ENCODE measurements around the gene ZNF44.
"Not testable (repeated sequence)": the region's sequence is repeated elsewhere in the genome, so short reads cannot be mapped to it uniquely, and the experiment has no call there.

Gene ZNF44

DNA sequence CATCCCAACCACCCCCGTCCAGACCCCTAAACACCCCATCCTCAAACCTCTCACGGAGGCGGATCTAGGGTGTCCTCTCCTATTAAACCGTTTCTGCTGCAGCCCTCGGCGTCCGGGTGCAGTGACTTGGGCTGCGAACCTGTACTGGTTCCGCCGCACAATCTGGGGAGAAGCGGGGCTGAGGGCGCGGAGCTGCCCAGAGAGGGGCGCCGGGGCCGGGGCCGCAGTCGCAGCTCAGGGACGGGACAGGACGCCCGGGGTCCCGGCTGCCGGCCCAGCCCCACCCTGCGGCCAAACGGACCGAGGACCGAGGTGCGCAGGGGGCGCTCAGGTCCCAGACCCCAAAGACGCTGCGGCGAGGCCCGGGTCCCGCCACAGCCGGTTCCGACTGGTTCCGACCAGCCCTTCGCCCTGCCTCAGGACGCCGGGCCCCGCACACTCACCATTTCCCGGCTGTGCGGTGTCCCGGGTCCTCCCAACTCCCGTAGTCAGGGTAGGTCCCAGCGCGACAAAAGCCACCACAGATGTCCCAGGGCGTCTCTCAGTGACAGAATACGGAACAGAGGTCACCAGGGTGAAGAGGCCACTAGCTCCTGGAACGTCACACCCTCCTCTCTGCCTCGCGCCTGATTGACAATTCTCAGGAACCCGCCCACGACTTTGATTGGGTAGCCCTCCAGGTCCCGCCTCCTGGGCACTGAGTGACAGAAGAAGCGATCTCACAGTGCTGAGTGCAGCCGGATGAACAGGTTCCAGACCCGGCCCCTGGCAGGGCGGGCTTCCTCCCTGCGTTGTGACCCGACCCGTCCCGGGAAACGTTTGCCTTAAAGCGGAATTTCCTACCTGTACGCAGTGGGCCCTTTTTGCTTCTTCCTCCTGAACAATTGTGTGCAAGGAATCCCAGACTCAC is at the start of gene ZNF44:
Gene ZNF44, minus strand, starts transcription at position 635 of the 910 bp plus-strand sequence. Its CDS starts 189 bp downstream, at position 446.
- peak; percentile 98 for DNase-seq (ENCODE audit: low spot score)

DNA sequence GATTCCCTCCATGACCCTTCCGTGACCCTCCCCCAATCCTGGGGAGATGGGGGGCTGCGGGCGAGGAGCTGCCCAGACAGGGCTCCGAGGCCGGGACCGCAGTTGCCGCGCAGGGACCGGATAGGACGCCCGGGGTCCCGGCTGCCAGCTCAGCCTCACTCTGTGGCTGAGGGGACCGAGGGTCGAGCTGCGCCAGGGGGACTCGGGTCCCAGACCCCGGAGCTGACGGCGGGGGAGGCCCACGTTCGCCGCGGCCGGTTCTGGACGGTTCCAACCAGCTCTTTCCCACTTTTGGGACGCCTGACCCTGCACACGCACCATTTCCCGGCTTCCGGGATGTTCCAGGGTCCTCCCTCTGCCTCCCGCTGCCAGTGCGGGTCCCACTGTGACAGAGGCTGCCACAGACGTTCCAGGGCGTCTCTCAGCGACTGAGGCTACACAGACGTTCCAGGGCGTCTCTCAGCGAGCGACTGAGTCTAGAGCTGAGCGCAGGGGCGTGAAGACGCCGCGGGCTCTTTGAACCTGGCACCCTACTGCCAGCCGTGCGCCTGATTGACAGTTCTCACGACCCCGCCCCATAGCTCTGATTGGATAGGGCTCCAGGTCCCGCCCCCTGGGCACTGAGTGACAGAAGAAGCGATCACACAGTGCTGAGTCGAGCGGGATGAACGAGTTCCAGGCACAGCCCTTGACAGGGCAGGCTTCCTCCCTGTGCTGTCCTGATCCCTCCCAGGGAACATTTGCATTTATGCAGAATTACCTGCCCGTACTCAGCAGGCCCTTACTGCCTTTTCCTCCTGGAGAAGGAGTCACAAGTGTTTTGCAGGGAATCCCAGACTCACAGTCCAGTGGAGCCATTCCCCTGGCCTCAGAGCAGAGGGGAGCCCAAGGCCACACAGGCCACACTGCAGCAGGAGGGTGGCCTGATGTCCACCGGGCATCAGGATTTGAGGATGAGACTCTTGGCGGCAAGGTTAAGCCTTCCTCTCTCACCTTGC is 38.8 kb upstream of the ZNF44 start, which contains the start of gene ZNF563:
Gene ZNF563, minus strand, starts transcription at position 472 of the 998 bp plus-strand sequence. Its CDS starts 151 bp downstream, at position 321.
- peak; percentile 97 for DNase-seq (ENCODE audit: low spot score)

DNA sequence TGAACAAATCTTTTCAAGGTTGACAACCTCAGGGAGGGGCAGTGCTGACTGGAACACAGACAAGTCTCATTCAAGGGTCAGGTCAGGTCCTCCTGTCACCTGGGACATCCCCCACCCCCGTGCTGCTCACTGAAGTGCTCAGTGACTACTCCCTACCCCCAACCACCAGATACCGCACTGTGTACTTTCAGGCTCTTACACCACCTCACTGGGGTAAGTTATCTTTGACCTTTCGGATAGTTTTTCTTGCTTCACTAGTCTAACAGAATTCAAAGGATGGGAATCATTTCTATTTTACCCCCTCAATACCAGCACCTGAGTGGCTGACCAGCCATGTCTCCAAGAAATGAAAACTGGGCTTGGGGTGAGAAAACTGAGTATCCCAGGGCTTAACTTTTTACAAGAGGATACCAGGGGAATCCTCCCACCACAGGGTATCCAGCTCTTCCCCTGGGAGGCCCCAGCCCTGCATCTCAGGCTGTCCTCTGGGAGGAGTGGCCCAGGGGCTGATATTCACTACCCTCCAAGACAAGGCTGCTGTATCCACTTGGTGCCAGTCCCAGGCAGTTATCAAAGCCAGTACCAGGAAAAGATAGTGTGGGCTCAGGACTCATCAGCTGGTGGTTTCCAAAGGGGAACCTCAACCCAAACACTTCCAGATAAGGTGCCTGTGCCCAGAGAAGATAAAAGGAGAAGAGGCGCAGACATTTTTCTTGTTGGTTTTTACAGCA is 36.7 kb upstream of the ZNF44 start:
- DNase-seq (ENCODE audit: low spot score), result no peak

DNA sequence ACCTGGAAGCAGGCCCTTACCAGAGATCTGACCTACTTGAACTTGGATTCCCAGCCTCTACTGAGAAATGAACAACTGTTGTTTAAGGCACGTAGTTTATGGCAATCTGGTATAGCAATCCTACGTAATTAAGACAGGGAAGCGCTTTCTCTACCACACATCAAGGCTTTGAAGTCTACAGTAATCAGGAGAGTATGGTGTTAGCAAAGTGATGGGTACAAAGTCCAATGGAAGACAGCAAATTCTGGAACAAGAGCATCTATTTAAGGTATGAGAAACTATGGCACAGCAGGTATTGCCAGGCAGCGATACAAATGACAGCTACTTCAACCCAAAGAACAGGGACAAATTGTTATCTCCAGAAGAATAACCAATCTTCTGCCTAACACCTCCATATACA is 35.7 kb upstream of the ZNF44 start:
- no peak for DNase-seq (ENCODE audit: low spot score)

DNA sequence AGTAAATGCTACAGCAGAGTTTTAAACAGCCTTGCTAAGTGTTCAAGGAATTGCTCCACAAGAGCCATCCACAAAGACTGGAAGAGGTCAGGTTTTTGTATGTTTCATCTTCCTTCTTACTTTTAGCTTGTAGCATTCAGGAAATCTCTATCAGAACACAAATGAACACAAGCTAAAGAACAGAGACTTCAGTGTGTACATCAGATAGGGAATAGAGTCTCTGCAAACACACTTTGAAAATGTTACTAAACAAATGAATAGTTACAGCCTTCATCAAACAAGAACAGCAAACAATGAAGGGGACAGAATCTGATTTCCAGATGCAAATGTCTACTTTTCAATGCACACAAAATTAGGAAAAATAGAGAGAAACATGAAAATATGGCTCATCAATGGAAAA is 31.0 kb upstream of the ZNF44 start:
- DNase-seq (ENCODE audit: low spot score), result no peak

DNA sequence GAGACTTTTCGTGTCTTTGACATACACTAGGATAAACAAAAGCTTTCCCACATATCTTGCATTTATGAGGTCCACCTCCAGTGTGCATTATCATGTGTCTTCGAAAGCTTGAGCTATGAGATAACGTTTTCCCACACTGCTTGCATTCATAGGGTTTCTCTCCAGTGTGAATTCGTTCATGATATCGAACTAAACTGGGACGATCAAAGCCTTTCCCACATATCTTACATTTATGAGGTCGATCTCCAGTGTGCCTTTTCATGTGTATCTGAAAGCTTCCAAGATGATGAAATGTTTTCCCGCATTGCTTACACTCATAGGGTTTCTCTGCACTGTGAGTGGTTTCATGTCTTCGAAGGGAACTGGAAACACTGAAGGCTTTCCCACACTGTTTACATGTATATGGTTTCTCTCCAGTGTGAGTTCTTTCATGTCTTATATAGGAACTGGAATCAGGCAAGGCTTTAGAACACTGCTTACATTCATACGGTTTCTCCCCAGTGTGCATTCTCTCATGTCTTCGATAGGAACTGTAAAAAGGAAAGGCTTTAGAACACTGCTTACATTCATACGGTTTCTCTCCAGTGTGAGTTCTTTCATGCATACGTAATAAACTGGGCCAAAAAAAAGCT is 24.2 kb upstream of the ZNF44 start:
- DNase-seq (ENCODE audit: low spot score), result no peak

DNA sequence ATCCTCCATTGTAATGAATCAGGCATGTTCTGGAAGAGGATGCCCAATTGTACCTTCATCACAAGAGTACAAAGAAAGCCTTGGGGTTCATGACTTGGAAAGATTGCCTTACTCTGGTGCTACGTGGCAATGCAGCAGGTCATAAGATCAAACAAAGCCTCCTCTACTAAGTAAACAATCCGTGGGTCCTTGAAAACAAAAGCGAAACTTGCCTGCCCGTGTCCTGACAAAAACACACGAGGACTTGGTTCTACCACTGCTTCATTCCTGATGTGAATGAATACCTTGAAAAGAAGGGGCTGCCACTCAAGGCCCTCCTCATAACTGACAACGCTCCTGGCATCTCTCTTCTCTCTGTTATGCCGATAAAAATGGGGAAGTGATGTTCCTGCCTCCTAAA is 19.9 kb upstream of the ZNF44 start:
- no peak for DNase-seq (ENCODE audit: low spot score)

DNA sequence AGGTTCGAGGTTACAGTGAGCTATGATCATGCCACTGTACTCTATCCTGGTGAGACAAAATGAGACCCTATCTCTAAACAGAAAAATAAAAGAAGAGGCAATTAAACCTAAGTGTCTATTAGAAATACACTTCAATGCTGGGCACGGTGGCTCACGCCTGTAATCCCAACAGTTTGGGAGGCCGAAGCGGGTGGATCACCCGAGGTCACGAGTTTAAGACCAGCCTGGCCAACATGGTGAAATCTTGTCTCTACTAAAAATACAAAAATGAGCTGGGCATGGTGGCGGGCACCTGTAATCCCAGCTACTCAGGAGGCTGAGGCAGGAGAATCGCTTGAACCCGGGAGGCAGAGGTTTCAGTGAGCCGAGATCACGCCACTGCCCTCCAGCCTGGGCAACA is 14.2 kb upstream of the ZNF44 start:
- DNase-seq (ENCODE audit: low spot score), result not testable (repeated sequence)

DNA sequence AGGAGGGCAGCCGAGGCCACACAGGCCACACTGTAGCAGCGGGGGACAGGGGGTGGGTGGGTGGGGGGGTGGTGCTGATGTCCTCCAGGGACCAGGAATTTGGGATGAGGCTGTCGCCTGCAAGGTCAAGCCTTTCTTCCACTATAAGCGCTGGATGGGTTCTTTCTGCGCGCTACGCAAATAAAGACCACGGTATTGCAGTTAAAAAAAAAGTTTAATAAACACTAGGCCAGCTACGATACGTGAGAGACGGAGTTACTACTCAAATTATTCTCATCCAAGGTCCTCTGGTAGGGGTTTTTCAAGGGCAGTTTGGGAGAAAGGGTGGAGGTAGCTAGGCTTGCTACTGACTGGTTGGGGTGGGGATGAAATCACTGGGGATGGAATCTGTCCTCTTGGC is 508 bp upstream of the ZNF44 start:
- peak; percentile 3 for DNase-seq (ENCODE audit: low spot score)

DNA sequence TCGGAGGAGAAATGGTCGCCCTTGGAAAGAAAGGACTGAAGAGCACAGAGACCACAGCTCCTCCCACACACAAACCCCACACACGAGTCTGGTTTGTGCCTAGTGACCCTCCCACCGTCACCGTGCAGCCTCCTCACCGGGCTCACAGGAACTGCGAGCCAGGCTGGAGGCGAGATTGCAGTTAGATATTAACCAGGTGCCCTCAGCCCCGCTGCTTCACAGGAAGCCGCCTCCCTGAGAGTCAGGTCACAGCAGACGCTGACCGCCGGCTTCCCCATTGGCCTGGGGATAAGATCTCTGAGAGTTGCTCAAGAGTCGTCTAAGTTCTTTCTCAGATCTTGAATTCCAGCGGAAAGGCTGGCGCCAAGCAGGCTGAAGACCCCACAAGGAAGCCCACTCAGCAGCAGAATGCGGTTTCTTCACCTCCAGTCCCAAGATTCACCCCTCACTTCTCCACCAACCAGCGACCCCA is 870 bp downstream of the ZNF44 start:
- peak; percentile 76 for DNase-seq (ENCODE audit: low spot score)

DNA sequence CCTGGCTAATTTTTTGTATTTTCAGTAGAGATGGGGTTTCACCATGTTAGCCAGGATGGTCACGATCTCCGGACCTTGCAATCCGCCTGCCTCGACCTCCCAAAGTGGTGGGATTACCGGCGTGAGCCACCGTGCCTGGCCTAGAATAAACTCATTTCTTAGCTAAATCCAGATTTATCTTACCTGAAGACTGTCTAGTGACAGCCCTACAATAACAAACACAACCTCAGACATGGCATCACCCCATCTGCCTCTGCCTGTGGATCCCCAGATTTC is 5.0 kb downstream of the ZNF44 start:
- no peak for DNase-seq (ENCODE audit: low spot score)

DNA sequence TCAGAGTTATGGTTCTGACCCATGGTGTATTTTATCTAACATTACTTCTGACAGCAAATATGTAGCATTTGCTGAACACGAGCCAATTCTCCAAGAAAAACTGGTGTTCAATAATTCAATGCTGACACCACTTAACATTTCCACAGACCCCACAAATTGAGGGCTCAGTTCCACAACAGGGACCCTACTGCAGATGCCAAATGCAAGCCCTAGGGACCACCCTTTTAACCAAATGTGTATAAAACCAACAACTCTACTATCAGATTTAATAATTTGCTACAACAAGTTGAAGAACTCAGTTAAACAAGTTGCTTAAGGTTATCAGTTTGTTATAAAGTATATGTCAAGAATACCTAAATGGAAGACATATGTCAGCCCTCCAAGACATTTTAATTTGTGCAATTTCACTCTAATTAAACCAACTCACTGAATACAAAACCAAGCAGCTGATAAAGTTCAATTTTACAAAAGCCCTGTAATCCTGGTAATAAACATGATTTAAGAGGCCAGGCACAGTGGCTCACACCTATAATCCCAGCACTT is 6.7 kb downstream of the ZNF44 start:
- DNase-seq (ENCODE audit: low spot score), result no peak

DNA sequence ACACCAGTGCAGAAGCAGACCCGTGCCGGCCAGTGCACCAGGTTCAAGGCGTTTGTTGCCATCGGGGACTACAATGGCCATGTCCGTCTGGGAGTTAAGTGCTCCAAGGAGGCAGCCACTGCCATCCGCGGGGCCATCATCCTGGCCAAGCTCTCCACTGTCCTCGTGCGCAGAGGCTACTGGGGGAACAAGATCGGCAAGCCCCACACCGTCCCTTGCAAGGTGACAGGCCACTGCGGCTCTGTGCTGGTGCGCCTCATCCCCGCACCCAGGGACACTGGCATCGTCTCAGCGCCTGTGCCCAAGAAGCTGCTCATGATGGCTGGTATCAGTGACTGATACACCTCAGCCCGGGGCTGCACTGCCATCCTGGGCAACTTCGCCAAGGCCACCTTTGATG is 10.1 kb downstream of the ZNF44 start:
- no peak for DNase-seq (ENCODE audit: low spot score)

DNA sequence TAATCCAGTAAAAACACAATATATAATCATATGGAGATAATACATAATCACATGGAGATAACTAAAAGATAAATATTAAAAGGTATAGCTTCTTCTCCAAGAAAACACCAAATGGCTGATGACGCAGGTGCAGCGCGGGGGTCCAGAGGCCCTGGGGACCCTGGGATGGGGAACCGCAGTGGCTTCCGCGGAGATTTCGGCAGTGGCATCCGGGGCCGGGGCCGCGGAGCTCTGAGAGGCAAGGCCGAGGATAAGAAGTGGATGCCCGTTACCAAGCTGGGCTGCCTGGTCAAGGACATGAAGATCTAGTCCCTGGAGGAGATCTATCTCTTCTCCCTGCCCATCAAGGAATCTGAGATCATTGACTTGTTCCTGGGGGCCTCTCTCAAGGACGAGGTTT is 10.5 kb downstream of the ZNF44 start:
- no peak for DNase-seq (ENCODE audit: low spot score)

DNA sequence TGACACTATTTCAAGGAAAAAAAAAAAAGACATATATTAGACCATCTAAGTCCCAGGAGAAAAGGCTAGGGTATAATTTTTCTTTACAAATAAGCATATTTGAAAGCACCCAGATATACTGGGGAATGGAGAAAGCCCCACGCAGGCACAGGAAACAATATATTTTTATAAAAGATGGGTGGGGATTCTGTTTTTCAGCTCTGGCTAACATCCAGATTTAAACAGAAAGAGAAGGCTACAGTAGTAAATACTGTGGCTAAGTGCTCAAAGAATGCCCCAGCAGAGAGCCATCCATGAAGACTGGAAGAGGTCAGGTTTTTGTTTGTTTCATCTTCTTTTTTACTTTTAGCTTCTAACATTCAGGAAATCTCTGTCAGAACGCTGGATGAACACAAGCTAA is 16.0 kb downstream of the ZNF44 start:
- no peak for DNase-seq (ENCODE audit: low spot score)

DNA sequence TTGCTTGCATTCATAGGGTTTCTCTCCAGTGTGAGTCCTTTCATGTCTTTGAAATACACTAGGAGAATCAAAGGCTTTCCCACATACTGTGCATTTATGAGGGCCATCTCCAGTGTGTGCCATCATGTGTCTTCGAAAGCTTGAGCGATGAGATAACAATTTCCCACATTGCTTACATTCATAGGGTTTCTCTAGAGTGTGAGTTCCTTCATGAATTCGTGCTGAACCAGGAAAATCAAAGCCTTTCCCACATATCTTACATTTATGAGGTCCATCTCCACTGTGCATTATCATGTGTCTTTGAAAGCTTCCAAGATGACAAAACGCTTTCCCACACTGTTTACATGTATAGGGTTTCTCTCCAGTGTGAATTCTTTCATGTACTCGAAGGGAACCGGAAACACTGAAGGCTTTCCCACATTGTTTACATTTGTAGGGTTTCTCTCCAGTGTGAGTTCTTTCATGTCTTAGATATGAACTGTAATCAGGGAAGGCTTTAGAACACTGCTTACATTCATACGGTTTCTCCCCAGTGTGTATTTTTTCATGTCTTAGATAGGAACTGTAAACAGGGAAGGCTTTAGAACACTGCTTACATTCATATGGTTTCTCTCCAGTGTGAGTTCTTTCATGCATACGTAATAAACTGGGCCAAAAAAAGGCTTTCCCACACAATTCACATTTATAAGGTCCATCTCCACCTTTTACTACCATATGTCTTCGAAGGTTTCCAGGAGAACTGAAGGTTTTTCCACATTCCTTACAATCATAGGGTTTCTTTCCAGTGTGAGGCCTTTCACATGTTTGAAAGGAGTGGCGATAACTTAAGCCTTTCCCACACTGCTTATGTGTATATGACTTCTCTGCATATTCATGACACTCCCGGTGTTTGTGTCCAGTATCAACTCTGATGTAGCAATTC is 21.4 kb downstream of the ZNF44 start:
- no peak for DNase-seq (ENCODE audit: low spot score)

DNA sequence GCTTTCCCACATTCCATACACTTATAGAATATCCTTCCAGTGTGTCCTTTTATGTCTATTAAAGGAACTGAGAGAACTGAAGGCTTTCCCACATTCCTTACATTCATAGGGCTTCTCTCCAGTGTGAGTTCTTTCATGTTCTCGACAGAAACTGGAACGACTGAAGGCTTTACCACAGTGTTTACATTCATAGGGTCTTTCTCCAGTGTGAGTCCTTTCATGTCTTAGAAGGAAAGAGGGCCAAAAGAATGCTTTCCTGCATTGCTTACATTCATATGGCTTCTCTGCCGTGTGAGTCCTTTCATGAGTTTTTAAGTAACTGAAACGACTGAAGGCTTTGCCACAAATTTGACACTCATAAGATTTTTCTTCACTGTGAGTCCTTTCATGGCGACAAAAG is 22.3 kb downstream of the ZNF44 start:
- no peak for DNase-seq (ENCODE audit: low spot score)

DNA sequence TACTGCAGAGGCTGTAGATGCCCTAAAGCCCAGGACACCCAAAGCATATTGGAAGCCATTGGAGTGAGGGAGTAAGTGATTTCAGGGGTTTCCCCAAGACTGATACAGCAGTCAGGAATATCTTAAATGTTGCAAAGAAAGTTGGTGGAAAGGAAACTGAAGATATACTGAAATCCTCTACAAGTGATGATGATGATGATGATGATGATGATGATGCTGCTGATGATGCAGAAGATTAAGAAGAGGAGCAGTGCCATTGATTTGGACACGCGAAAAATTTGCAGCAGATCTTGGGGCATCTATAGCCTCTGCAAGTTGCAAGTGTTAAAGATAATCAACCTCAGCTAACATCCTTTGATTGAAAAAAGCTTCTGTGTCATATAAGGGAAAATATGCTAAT is 23.8 kb downstream of the ZNF44 start:
- no peak for DNase-seq (ENCODE audit: low spot score)

DNA sequence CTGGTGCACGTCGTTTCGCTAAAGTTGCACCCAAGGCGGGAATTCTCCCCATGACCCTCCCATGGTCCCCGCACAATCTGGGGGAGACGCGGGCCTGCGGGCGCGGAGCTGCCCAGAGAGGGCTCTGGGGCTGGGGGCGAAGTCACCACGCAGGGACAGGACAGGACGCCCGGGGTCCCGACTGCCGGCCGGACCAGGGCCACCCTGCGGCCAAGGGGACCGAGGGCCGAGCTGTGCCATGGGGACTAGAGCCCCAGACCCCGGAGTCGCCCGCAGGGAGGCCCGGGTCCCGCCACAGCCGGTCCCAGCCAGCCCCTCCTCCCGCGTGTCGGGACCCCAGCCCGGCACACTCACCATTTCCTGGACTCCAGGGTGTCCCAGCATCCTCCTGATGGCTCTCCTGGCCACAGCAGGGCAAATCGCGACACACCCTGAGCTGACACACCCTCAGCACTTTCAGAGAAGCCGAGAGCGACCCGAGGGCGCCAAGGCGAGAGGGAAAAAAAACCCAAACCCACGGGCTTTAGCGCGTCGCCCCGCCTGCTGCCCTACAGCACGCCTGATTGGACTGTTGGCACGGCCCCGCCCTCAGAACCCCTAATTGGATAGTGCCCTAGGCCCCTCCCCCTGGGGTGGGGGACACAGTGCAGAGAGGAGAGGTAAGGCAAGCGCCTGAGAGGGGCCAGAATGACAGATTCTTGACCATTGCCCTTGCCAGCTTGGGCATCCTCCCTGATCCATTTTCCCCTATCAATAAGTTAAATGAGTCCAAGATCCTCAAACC is 28.6 kb downstream of the ZNF44 start:
- DNase-seq (ENCODE audit: low spot score), result no peak
